Neural crest cell (in vitro differentiated cells): Measurements from ENCODE around the gene ATP2A1. TPM values are rescaled to one million over a fixed set of nuclear protein-coding genes. Genes with fewer than 3 reads are reported as not detected.
"Not testable (repeated sequence)": the region's sequence is repeated elsewhere in the genome, so short reads cannot be mapped to it uniquely, and the experiment has no call there.

ENCODE experiments used
- DNase-seq: peaks from one replicate; pipeline ENCODE4 v3.0.0; 2021; ENCODE audit warnings: low read depth, mixed read lengths, low spot score
- H3K27ac Mint-ChIP-seq: one replicate; pipeline ENCODE4 v1.8.0; 2021; ENCODE audit warnings: mild to moderate bottlenecking, mixed read lengths; ENCODE audit not compliant: unreplicated experiment
- H3K27me3 Mint-ChIP-seq: 2 replicates; pipeline ENCODE4 v1.8.0; 2021; ENCODE audit warnings: low read depth, mild to moderate bottlenecking, mixed read lengths
- H3K36me3 Mint-ChIP-seq: 2 replicates; pipeline ENCODE4 v1.8.0; 2021; ENCODE audit warnings: low read depth, mild to moderate bottlenecking, mixed read lengths
- H3K4me1 Mint-ChIP-seq: 2 replicates; pipeline ENCODE4 v1.8.0; 2021; ENCODE audit warnings: mixed read lengths
- H3K4me3 Mint-ChIP-seq: one replicate; pipeline ENCODE4 v1.8.0; 2021; ENCODE audit warnings: mild to moderate bottlenecking, mixed read lengths
- H3K9me3 Mint-ChIP-seq: 2 replicates; pipeline ENCODE4 v1.8.0; 2021; ENCODE audit warnings: mixed read lengths
- total RNA-seq: library from RNA; stranded (reverse); gene quantifications from 2 replicates; pipeline ENCODE4 v1.2.1, GENCODE V29; 2021
- TF ChIP-seq, protein P1 (sequence below): fragments of 200-600 bp; sonication (generic); conservative IDR thresholded peaks from 2 replicates; pipeline ENCODE4 v1.5.0; 2021; ENCODE audit warnings: antibody characterized with exemption, mild to moderate bottlenecking

Gene ATP2A1
- total RNA-seq, 1 donor from 2014 or later = 3.3 TPM

DNA sequence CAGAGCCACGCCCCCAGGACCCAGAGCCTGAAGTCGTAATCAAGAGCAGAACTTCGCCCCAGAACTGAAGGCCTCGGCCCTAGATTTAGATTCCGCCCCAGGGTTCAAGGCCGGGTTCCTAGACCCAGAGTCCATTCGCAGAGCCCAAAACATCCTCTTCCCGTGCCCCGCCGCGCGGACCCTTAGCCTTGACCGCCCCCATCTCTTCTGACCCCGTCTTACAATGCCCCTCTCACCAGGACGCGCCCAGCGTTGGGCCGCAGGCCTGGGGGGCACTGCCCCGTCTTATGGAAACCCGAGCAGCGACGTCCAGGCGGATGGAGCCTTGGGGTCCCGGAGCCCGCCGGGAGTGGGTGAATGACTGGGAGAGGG lies 58.5 kb downstream of the ATP2A1 start:
- Mint-ChIP-seq H3K4me1 (no peaks in the 10 kb centered on the region), H3K27ac (no peak overlapping the region), H3K9me3 (peaks cover 4% of the 10 kb centered on the region), H3K36me3 (no peaks in the 10 kb centered on the region), H3K4me3 (no peak overlapping the region), H3K27me3 (peaks cover 8% of the 10 kb centered on the region)
- no peak for DNase-seq
- TF ChIP-seq, protein P1, sequence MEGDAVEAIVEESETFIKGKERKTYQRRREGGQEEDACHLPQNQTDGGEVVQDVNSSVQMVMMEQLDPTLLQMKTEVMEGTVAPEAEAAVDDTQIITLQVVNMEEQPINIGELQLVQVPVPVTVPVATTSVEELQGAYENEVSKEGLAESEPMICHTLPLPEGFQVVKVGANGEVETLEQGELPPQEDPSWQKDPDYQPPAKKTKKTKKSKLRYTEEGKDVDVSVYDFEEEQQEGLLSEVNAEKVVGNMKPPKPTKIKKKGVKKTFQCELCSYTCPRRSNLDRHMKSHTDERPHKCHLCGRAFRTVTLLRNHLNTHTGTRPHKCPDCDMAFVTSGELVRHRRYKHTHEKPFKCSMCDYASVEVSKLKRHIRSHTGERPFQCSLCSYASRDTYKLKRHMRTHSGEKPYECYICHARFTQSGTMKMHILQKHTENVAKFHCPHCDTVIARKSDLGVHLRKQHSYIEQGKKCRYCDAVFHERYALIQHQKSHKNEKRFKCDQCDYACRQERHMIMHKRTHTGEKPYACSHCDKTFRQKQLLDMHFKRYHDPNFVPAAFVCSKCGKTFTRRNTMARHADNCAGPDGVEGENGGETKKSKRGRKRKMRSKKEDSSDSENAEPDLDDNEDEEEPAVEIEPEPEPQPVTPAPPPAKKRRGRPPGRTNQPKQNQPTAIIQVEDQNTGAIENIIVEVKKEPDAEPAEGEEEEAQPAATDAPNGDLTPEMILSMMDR = no peak

DNA sequence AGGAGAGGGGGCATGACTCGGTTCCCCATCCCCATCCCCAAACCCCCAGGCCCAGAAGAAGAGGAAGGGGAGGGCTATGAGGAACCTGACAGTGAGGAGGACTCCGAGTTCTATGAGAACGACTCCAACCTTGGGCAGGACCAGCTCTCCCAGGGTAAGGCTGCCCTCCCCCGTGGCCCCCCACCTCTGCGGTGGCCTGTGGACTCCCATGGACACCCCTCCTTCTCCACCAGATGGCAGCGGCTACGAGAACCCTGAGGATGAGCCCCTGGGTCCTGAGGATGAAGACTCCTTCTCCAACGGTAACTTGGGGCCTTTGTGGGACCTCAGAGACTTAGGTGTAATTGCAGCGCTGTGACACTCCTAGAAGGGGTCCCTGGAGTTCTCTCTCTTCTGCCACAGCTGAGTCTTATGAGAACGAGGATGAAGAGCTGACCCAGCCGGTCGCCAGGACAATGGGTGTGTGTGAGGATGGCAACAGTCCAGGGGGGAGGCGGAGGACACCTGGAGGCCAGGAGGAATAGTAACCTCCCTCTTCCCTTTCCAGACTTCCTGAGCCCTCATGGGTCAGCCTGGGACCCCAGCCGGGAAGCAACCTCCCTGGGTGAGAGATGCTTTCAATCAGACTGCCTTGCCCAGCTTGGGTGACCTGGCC lies 59.1 kb downstream of the ATP2A1 start:
- H3K27me3 Mint-ChIP-seq = peaks cover 8% of the 10 kb centered on the region
- no peak overlapping the region for H3K27ac Mint-ChIP-seq
- DNase-seq = no peak
- no peaks in the 10 kb centered on the region for H3K4me1 Mint-ChIP-seq
- TF ChIP-seq, protein P1 = no peak
- H3K4me3 Mint-ChIP-seq = no peak overlapping the region
- H3K9me3 Mint-ChIP-seq = peaks cover 4% of the 10 kb centered on the region
- H3K36me3 Mint-ChIP-seq = no peaks in the 10 kb centered on the region

DNA sequence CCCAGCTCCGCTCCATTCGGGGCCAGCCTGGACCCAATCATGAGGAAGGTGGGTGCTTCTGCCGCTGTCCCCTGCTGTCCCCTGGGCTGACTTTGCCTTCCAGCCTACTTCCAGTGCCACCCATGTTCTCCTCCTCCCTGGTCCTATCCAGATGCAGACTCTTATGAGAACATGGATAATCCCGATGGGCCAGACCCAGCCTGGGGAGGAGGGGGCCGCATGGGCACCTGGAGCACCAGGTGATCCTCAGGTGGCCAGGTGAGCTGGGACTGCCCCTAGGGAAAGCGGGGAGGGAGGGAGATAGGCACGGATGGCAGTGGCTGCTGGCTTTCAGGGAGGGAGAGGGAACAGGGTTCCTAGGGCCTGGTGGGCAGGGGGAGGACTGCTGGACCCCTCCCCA lies 60.4 kb downstream of the ATP2A1 start:
- no peak for DNase-seq
- no peaks in the 10 kb centered on the region for H3K36me3 Mint-ChIP-seq
- H3K4me1 Mint-ChIP-seq = no peaks in the 10 kb centered on the region
- H3K4me3 Mint-ChIP-seq = no peak overlapping the region
- H3K27me3 Mint-ChIP-seq = peaks cover 8% of the 10 kb centered on the region
- TF ChIP-seq, protein P1 = no peak
- no peak overlapping the region for H3K27ac Mint-ChIP-seq
- H3K9me3 Mint-ChIP-seq = peaks cover 4% of the 10 kb centered on the region

DNA sequence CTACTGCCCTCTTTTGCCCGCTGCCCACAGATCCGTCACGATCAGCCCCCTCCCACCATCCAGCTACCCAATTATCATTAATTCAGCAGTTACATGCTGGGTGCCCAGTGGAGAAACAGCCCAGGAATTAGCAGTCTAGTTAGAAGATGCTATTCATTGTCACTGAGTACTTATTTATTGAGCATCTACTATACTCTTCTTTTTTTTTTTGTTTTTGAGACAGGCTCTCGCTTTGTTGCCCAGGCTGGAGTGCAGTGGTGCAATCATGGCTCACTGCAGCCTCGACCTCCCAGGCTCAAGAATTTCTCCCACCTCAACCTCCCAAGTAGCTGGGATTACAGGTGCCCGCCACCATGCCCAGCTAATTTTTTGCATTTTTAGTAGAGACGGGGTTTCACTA lies 61.5 kb downstream of the ATP2A1 start:
- H3K4me1 Mint-ChIP-seq, H3K27me3 Mint-ChIP-seq, H3K4me3 Mint-ChIP-seq, H3K27ac Mint-ChIP-seq, H3K9me3 Mint-ChIP-seq, H3K36me3 Mint-ChIP-seq, DNase-seq: not testable (repeated sequence)

DNA sequence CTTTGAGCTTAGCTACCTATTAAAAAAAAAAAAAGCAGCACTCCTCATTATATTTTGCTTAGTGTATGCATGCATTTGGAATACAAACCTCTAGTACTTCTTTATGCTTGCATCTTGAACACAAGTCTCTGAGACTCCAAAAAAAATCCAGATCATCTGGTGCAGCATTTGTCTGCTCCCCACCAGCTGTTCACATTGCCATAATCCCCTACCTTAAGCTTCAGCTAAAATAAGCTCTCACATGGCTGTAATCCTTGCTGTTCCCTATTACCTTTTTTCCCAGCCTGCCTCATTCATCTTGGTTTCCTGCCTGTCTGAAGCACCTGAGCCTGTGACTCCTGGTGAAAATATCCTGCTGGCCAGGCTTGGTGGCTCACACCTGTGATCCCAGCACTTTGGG lies 65.0 kb downstream of the ATP2A1 start:
- TF ChIP-seq, protein P1 = no peak
- no peak for DNase-seq
- Mint-ChIP-seq H3K27ac (no peak overlapping the region), H3K4me3 (no peak overlapping the region), H3K36me3 (no peaks in the 10 kb centered on the region), H3K9me3 (no peaks in the 10 kb centered on the region), H3K4me1 (peaks cover 13% of the 10 kb centered on the region), H3K27me3 (peaks cover 14% of the 10 kb centered on the region)

DNA sequence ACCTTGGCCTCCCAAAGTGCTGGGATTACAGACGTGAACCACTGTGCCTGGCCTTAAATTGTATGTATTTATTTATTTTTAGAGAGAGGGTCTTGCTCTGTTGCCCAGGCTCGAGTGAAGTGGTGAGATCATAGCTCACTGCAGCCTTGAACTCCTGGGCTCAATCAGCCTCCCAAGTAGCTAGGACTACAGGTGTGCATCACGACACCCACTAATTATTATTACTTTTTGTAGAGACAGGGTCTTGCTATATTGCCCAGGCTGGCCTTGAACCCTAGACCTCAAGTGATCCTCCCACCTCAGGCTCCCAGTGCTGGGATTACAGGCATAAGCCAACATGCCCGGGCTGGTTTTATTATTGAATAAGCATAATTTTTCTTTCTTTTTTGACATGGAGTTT lies 68.4 kb downstream of the ATP2A1 start:
- no peak overlapping the region for H3K4me3 Mint-ChIP-seq
- H3K27ac Mint-ChIP-seq = no peak overlapping the region
- DNase-seq = no peak
- H3K36me3 Mint-ChIP-seq = peaks cover 3% of the 10 kb centered on the region
- TF ChIP-seq, protein P1 = no peak
- H3K4me1 Mint-ChIP-seq = peaks cover 25% of the 10 kb centered on the region
- H3K27me3 Mint-ChIP-seq = peaks cover 11% of the 10 kb centered on the region
- H3K9me3 Mint-ChIP-seq = no peaks in the 10 kb centered on the region
